ENCODE results near the gene PLK3. TPM values are rescaled to one million over a fixed set of nuclear protein-coding genes. Genes with fewer than 3 reads are reported as not detected.

The PLK3 gene
- total and polyA plus RNA-seq, 9 of the 15 experiments (the other 6 are each of a cell fraction or from before 2014, with no cell fraction given) = 0.52 to 22.7 (median 11.0) TPM

- TF ChIP-seq POLR2H (tag; IDR thresholded peaks at IDR 0.05; ENCODE audit: low read depth) = 0 out of 2 replicates have a peak, but pooled peaks have one; percentile 6
- peak; percentile 62 for TF ChIP-seq TAF1 (IDR thresholded peaks at IDR 0.05; ENCODE audit: control insufficient read depth, extremely low read depth, insufficient read depth, low read length, severe bottlenecking)
- TF ChIP-seq MBD1 (CRISPR knock-in tag; IDR thresholded peaks at IDR 0.05) = peak; percentile 46; the same call in 1 of the 2 replicates
- peak; percentile 12; the same call in 1 of the 2 replicates for TF ChIP-seq DIDO1 (tag; IDR thresholded peaks at IDR 0.05; ENCODE audit: low read depth)
- peak; percentile 80 for TF ChIP-seq FUS (optimal IDR thresholded peaks at IDR 0.05; ENCODE audit: low read depth, low read length)
- TF ChIP-seq ETV5 (CRISPR knock-in tag; IDR thresholded peaks at IDR 0.05; ENCODE audit: low read depth) = no peak
- peak; percentile 8; the same call in 1 of the 2 replicates for TF ChIP-seq TGIF2 (CRISPR knock-in tag; IDR thresholded peaks at IDR 0.05)
- TF ChIP-seq SIN3A (IDR thresholded peaks at IDR 0.05; ENCODE audit: borderline replicate concordance in 2 of 2, control insufficient read depth in 1 of 2, low read depth in 2 of 2, low read length in 2 of 2) = peak in 1 of 2 experiments; percentile 18; a peak in 1 of 4 replicates
- peak in 1 of 3 experiments; percentile 16; a peak in 1 of 6 replicates for TF ChIP-seq CTCF (IDR thresholded peaks at IDR 0.05 in 2 of 3, conservative IDR thresholded peaks at IDR 0.05 in 1 of 3; ENCODE audit: insufficient read depth in 2 of 3, low read depth in 1 of 3, low read length in 3 of 3)
- TF ChIP-seq ZBTB33 (CRISPR knock-in tag; IDR thresholded peaks at IDR 0.05) = no peak
- peak; percentile 87 for TF ChIP-seq NELFE (IDR thresholded peaks at IDR 0.05; ENCODE audit: insufficient read depth, insufficient read length)
- TF ChIP-seq KAT7 (CRISPR knock-in tag; IDR thresholded peaks at IDR 0.05; ENCODE audit: borderline replicate concordance) = peak; percentile 47; the same call in 1 of the 2 replicates
- TF ChIP-seq ZNF311 (CRISPR knock-in tag; IDR thresholded peaks at IDR 0.05) = no peak
- TF ChIP-seq ESRRA (IDR thresholded peaks at IDR 0.05; ENCODE audit: borderline replicate concordance, low read depth) = 0 out of 2 replicates have a peak, but pooled peaks have one; percentile 5
- 0 out of 2 replicates have a peak, but pooled peaks have one; percentile 45 for TF ChIP-seq ZBTB1 (CRISPR knock-in tag; IDR thresholded peaks at IDR 0.05; ENCODE audit: borderline replicate concordance, low read depth)
- no peak; a peak in 2 of 4 replicates for TF ChIP-seq SRF (CRISPR knock-in tag; IDR thresholded peaks at IDR 0.05)
- peak in 1 of 2 experiments; percentile 97; a peak in 2 of 4 replicates for TF ChIP-seq NONO (IDR thresholded peaks at IDR 0.05; ENCODE audit: low read depth in 2 of 2, low read length in 1 of 2)
- no peak for TF ChIP-seq PTRF (tag; IDR thresholded peaks at IDR 0.05)
- TF ChIP-seq ATF2 (CRISPR knock-in tag; IDR thresholded peaks at IDR 0.05) = no peak
- TF ChIP-seq HDAC2 (IDR thresholded peaks at IDR 0.05) = 0 out of 2 replicates have a peak, but pooled peaks have one; percentile 11
Measured at GRCh38 chr1:44819196-44819607, 19.0 kb downstream of the PLK3 start (continued).
